A673 (cell line): Measurements from ENCODE around the gene ATG4D. TPM values are rescaled to one million over a fixed set of nuclear protein-coding genes. Genes with fewer than 3 reads are reported as not detected.

Source experiments
- BruUV-seq: library from RNA; stranded (reverse); fragments of 400-500 nt; replicated peaks from 2 replicates; lab custom pipeline; 2021; lab: Mats Ljungman, UMichigan
- CTCF ChIA-PET: fragments of 300-600 bp; sonication (Branson Sonifier 250); formaldehyde crosslinking; loops from one replicate; lab custom pipeline; 2022; ENCODE audit warnings: antibody characterized with exemption; lab: Charles Lee
- POLR2A ChIA-PET: fragments of 300-600 bp; sonication (Branson Sonifier 250); formaldehyde crosslinking; loops from one replicate; lab custom pipeline; 2022; ENCODE audit warnings: antibody characterized with exemption; ENCODE audit not compliant: low non-redundant PET; lab: Charles Lee
- DNase-seq: peaks from one replicate; pipeline ENCODE4 v3.0.0-alpha.2; 2015; ENCODE audit warnings: low spot score
- H3K27ac ChIP-seq: fragments of 200-600 bp; sonication (generic); 2 replicates; pipeline ENCODE4 v1.5.1; 2016; ENCODE audit warnings: mixed run types, low read depth, mild to moderate bottlenecking, mixed read lengths, antibody characterized with exemption, low read length; ENCODE audit not compliant: poor library complexity, severe bottlenecking
- H3K27me3 ChIP-seq: fragments of 200-600 bp; sonication (generic); replicated peaks from 2 replicates; pipeline ENCODE4 v1.6.1; 2017; ENCODE audit warnings: mixed run types, low read depth, mild to moderate bottlenecking, mixed read lengths, antibody characterized with exemption, low read length; ENCODE audit not compliant: insufficient read depth, poor library complexity
- H3K36me3 ChIP-seq: fragments of 200-600 bp; sonication (generic); 2 replicates; pipeline ENCODE4 v1.6.1; 2016; ENCODE audit warnings: mixed run types, mild to moderate bottlenecking, mixed read lengths, antibody characterized with exemption, low read length; ENCODE audit not compliant: insufficient read depth, poor library complexity, severe bottlenecking
- H3K4me1 ChIP-seq: fragments of 200-600 bp; sonication (generic); 2 replicates; pipeline ENCODE4 v1.6.1; 2017; ENCODE audit warnings: mixed run types, mild to moderate bottlenecking, mixed read lengths, antibody characterized with exemption, low read length; ENCODE audit not compliant: insufficient read depth, poor library complexity, severe bottlenecking
- H3K4me3 ChIP-seq: fragments of 200-600 bp; sonication (generic); 2 replicates; pipeline ENCODE4 v1.5.1; 2016; ENCODE audit warnings: low read depth, mixed run types, mild to moderate bottlenecking, mixed read lengths, low read length; ENCODE audit not compliant: poor library complexity, severe bottlenecking
- H3K9me3 ChIP-seq: fragments of 200-600 bp; sonication (generic); 2 replicates; pipeline ENCODE4 v1.6.1; 2016; ENCODE audit warnings: mixed run types, low read depth, mild to moderate bottlenecking, mixed read lengths, antibody characterized with exemption, low read length; ENCODE audit not compliant: poor library complexity, severe bottlenecking
- EZH2 ChIP-seq: fragments of 200-600 bp; sonication (generic); IDR thresholded peaks from 2 replicates; pipeline ENCODE4 v1.6.1; 2017; ENCODE audit warnings: borderline replicate concordance, low read depth, mild to moderate bottlenecking, mixed read lengths, antibody characterized with exemption, low read length; ENCODE audit not compliant: poor library complexity, severe bottlenecking
- intact Hi-C: fragments of 100-400 bp; cut with micrococcal nuclease; formaldehyde crosslinking; loops from one replicate; pipeline ENCODE4 v1.10.0; 2022; ENCODE audit not compliant: unreplicated experiment
- total RNA-seq: library from RNA; stranded (reverse); gene quantifications from 2 replicates; pipeline ENCODE4 v1.2.3, GENCODE V29; 2021
- TF ChIP-seq, protein P1 (sequence below): fragments of 300-800, 200-600 bp; sonication (generic); conservative IDR thresholded peaks from 2 replicates; pipeline ENCODE4 v1.5.1; 2017; ENCODE audit warnings: low read depth, mild to moderate bottlenecking, antibody characterized with exemption, low read length, moderate library complexity, mixed read lengths

Gene ATG4D
- total RNA-seq, 1 experiment from 2014 or later, result 52.1 TPM

DNA sequence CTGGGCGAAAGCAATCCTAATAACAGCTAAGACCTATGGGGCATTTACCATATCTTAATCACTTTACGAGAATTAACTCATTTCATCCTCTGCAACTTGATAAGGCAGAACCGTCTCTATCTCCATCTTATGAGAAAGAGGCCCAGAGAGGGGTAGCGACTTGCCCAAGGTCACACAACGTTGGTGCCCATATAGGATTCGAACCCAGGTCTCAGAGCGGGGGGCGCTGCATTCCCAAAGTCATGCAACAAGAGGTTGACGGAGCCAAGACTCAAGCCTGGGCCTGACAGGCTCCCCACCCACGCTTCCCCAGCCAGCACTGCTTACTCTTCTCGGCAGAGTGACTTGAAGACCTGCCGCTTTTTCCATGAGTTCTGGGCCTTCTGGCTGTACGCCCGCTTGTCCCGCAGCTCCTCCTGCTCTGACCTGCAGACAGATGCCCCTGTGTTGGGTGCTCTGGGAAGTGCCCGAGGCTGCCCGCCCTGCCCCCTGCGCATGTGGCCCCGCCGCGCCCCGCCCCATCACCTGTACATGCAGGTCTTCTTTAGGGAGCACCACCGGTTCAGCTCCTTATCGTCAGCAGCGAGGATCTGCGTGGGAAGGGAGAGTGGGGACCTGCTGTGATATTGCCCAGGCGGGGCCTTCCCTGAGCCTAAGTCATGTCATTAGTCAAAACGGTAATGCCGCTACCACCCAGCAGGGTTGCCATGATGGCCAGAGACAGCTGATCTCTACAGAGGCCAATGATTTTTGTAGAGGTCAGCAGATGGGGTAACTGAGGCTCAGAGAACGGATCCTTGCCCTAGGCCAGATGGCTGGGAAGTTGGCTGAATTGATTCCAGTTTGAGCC lies 11.3 kb downstream of the ATG4D start:
- TF ChIP-seq, protein P1, sequence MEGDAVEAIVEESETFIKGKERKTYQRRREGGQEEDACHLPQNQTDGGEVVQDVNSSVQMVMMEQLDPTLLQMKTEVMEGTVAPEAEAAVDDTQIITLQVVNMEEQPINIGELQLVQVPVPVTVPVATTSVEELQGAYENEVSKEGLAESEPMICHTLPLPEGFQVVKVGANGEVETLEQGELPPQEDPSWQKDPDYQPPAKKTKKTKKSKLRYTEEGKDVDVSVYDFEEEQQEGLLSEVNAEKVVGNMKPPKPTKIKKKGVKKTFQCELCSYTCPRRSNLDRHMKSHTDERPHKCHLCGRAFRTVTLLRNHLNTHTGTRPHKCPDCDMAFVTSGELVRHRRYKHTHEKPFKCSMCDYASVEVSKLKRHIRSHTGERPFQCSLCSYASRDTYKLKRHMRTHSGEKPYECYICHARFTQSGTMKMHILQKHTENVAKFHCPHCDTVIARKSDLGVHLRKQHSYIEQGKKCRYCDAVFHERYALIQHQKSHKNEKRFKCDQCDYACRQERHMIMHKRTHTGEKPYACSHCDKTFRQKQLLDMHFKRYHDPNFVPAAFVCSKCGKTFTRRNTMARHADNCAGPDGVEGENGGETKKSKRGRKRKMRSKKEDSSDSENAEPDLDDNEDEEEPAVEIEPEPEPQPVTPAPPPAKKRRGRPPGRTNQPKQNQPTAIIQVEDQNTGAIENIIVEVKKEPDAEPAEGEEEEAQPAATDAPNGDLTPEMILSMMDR, result no peak
- TF ChIP-seq EZH2, result no peak
- Histone ChIP-seq H3K27ac (no peak overlapping the region), H3K4me3 (no peak overlapping the region), H3K4me1 (no peaks in the 10 kb centered on the region), H3K36me3 (peaks cover 86% of the 10 kb centered on the region), H3K27me3 (no peaks in the 10 kb centered on the region), H3K9me3 (no peaks in the 10 kb centered on the region)
- intact Hi-C loops, result no loop called here
- no TSS peak for BruUV-seq
- CTCF ChIA-PET, result no interaction called here
- POLR2A ChIA-PET, result no interaction called here
- DNase-seq, result no peak

DNA sequence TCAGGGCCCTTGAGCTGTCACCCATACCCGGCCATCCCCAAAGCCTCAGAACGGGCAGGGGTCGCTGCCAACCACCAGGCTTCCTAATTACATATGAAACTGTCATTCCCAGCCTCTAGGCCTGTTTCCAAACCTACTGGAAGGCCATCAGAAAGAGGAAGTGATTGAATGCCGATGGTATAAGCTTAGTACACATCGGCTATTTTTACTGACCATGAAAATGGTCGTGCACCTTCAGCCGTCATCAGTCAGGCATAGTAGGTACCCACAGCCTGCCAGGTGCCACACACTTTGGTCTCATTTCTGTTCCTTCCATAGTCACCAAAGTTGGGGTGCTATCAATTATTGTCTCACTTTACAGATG lies 11.9 kb downstream of the ATG4D start:
- H3K36me3 ChIP-seq, result peaks cover 86% of the 10 kb centered on the region
- no peaks in the 10 kb centered on the region for H3K9me3 ChIP-seq
- no peak overlapping the region for H3K4me3 ChIP-seq
- DNase-seq, result no peak
- intact Hi-C loops, result no loop called here
- no peak for TF ChIP-seq EZH2
- TF ChIP-seq, protein P1, result no peak
- ChIA-PET POLR2A (no interaction called here), CTCF (no interaction called here)
- H3K4me1 ChIP-seq, result no peaks in the 10 kb centered on the region
- H3K27ac ChIP-seq, result no peak overlapping the region
- BruUV-seq, result no TSS peak
- no peaks in the 10 kb centered on the region for H3K27me3 ChIP-seq

DNA sequence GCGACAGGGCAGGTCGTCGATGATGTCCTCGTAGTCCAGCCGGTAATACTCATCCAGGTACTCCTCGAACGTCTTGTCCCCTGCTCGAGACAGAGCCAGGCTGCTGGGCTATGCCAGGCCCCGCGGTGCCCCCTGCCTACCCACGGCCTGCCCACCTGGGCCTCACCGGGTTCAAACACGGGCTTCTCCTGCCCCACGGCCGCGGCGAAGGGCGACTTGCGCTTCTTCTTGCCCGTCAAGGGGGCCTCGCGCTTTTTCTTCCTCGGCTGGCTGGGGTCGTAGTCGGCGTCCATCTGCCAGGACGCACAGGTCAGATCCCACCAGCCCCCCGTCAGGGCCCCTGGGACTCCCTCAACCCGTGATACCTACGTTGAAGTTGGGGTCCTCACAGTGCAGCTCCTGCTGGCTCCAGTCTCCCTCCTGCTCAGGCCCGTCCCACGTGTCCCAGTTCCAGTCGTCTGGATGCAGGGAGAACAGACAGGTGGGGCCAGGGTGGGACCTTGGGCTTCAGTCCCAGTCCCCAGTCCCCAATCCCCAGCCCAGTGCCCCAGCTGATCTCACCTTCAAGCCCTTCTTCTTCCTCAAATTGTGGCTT lies 14.0 kb downstream of the ATG4D start:
- CTCF ChIA-PET, result no interaction called here
- DNase-seq, result no peak
- peaks cover 90% of the 10 kb centered on the region for H3K36me3 ChIP-seq

More for the DNA sequence above, 14.0 kb downstream of the ATG4D start:
- no peak for TF ChIP-seq EZH2
- TF ChIP-seq, protein P1, result no peak
- Histone ChIP-seq H3K27ac (no peak overlapping the region), H3K9me3 (no peaks in the 10 kb centered on the region), H3K27me3 (no peaks in the 10 kb centered on the region), H3K4me1 (no peaks in the 10 kb centered on the region), H3K4me3 (no peak overlapping the region)
- POLR2A ChIA-PET, result no interaction called here
- intact Hi-C loops, result no loop called here
- no TSS peak for BruUV-seq
